Gastroesophageal sphincter (tissue), 4 donors: Measurements from ENCODE around the gene EVA1A. TPM values are rescaled to one million over a fixed set of nuclear protein-coding genes. Genes with fewer than 3 reads are reported as not detected.

Experiments used
- ATAC-seq: fragments of 150-250 bp; one replicate; pipeline ENCODE4 v1.9.1; 2016; ENCODE audit warnings: mild to moderate bottlenecking, moderate library complexity
- H3K27ac ChIP-seq, 4 donors: fragments of 200-600 bp; sonication (generic) in 3 of 4; 1 replicate in 3 of 4; 2 replicates in 1 of 4; pipeline ENCODE4 v1.5.1; 2016 to 2019
- H3K27me3 ChIP-seq: fragments of 200-600 bp; sonication (generic); one replicate; pipeline ENCODE4 v1.5.1; 2019
- H3K36me3 ChIP-seq, 2 donors: fragments of 200-600 bp; sonication (generic); one replicate each; pipeline ENCODE4 v1.5.1; 2019; ENCODE audit warnings: control low read depth in 1 of 2
- H3K4me1 ChIP-seq, 3 donors: fragments of 200-600 bp; sonication (generic); 1 replicate in 2 of 3; 2 replicates in 1 of 3; pipeline ENCODE4 v1.5.1; 2016 to 2019; ENCODE audit warnings: control low read depth in 2 of 3
- H3K4me3 ChIP-seq, 2 donors: fragments of 200-600 bp; sonication (generic); one replicate each; pipeline ENCODE4 v1.5.1; 2019; ENCODE audit warnings: mild to moderate bottlenecking in 1 of 2, moderate library complexity in 1 of 2
- H3K9me3 ChIP-seq, 3 donors: fragments of 200-600 bp; sonication (generic); one replicate each; pipeline ENCODE4 v1.5.1; 2017 to 2019; ENCODE audit warnings: control low read depth in 2 of 3
- CTCF ChIP-seq, 4 experiments: fragments of 200-600 bp in 2 of 4; fragments of 450-650 bp in 2 of 4; sonication (generic) in 1 of 4; IDR thresholded peaks; one replicate each; pipeline ENCODE4 v1.5.1; 2017 to 2019; ENCODE audit warnings: antibody characterized with exemption in 4 of 4, mild to moderate bottlenecking in 2 of 4, moderate library complexity in 2 of 4
- EP300 ChIP-seq: sonication (generic); formaldehyde crosslinking; IDR thresholded peaks from one replicate; pipeline ENCODE4 v1.6.1; 2017; ENCODE audit warnings: antibody characterized with exemption, mild to moderate bottlenecking
- POLR2A ChIP-seq, 2 donors: fragments of 450-650 bp; IDR thresholded peaks; one replicate each; pipeline ENCODE4 v1.6.1; 2017; ENCODE audit warnings: antibody characterized with exemption in 2 of 2, mild to moderate bottlenecking in 2 of 2, moderate library complexity in 1 of 2
- POLR2AphosphoS5 ChIP-seq: sonication (generic); formaldehyde crosslinking; IDR thresholded peaks from one replicate; pipeline ENCODE4 v1.6.1; 2017; ENCODE audit warnings: antibody characterized with exemption
- WGBS, 2 donors: methylation state at CpG; one replicate each; pipeline ENCODE4 v1.1.5; 2018; ENCODE audit warnings: low coverage in 1 of 2; 5-methylcytosine and 5-hydroxymethylcytosine counted together
- total RNA-seq, 4 donors: library from RNA; depleted of rRNA; stranded (reverse); fragments of >200 nt; gene quantifications; one replicate each; pipeline ENCODE4 v1.1.0, GENCODE V29; 2016

Gene EVA1A
- total RNA-seq, 4 donors from 2014 or later = 0.74 TPM; not detected in 3

GRCh38 chr2:75537658-75538057 lies 23.1 kb downstream of the EVA1A start:
- WGBS, 2 donors = 77 to 100% methylated on average over 1 to 2 of the region's 3 CpGs
- Histone ChIP-seq H3K4me3 (no peak overlapping the region), H3K4me1 (no peaks in the 10 kb centered on the region), H3K27me3 (no peaks in the 10 kb centered on the region), H3K36me3 (no peaks in the 10 kb centered on the region), H3K9me3 (peaks cover 0 to 5% (median 0%) of the 10 kb centered on the region in 3 donors), H3K27ac (no peak overlapping the region)
- TF ChIP-seq POLR2AphosphoS5 (no peak), POLR2A (IDR thresholded peaks at IDR 0.05) (no peak), EP300 (no peak), CTCF (IDR thresholded peaks at IDR 0.05) (no peak)
- ATAC-seq = no peak

GRCh38 chr2:75533135-75533534 lies 27.6 kb downstream of the EVA1A start:
- Histone ChIP-seq H3K36me3 (no peaks in the 10 kb centered on the region), H3K27me3 (no peaks in the 10 kb centered on the region), H3K4me1 (no peaks in the 10 kb centered on the region), H3K27ac (no peak overlapping the region), H3K9me3 (no peaks in the 10 kb centered on the region), H3K4me3 (no peak overlapping the region)
- TF ChIP-seq CTCF (IDR thresholded peaks at IDR 0.05) (no peak), POLR2A (IDR thresholded peaks at IDR 0.05) (no peak), EP300 (no peak), POLR2AphosphoS5 (no peak)
- ATAC-seq = no peak
- WGBS, 2 donors = 81 to 96% methylated on average over 3 of the region's 3 CpGs

- no peaks in the 10 kb centered on the region for H3K27me3 ChIP-seq
- H3K36me3 ChIP-seq = no peaks in the 10 kb centered on the region
- no peaks in the 10 kb centered on the region for H3K9me3 ChIP-seq
- no peak overlapping the region for H3K27ac ChIP-seq
- no peak for TF ChIP-seq POLR2A (IDR thresholded peaks at IDR 0.05)
- TF ChIP-seq EP300 = no peak
- no peak for TF ChIP-seq CTCF (IDR thresholded peaks at IDR 0.05)
- TF ChIP-seq POLR2AphosphoS5 = no peak
- no peak overlapping the region for H3K4me3 ChIP-seq
- 43 to 50% methylated on average over 1 of the region's 1 CpG for WGBS, 2 donors
- H3K4me1 ChIP-seq = no peaks in the 10 kb centered on the region
- no peak for ATAC-seq
Measured at GRCh38 chr2:75532488-75532887, 28.3 kb downstream of the EVA1A start.

GRCh38 chr2:75528221-75528977 lies 32.3 kb downstream of the EVA1A start:
- ATAC-seq = no peak
- WGBS, 2 donors = 83 to 100% methylated on average over 1 to 2 of the region's 5 CpGs
- TF ChIP-seq POLR2A (IDR thresholded peaks at IDR 0.05) (no peak), EP300 (no peak), CTCF (IDR thresholded peaks at IDR 0.05) (no peak), POLR2AphosphoS5 (no peak)
- Histone ChIP-seq H3K4me1 (no peaks in the 10 kb centered on the region), H3K9me3 (no peaks in the 10 kb centered on the region), H3K36me3 (no peaks in the 10 kb centered on the region), H3K27me3 (no peaks in the 10 kb centered on the region), H3K4me3 (no peak overlapping the region), H3K27ac (no peak overlapping the region)

GRCh38 chr2:75527676-75528075 lies 33.1 kb downstream of the EVA1A start:
- Histone ChIP-seq H3K27ac (no peak overlapping the region), H3K36me3 (no peaks in the 10 kb centered on the region), H3K4me1 (no peaks in the 10 kb centered on the region), H3K27me3 (no peaks in the 10 kb centered on the region), H3K4me3 (no peak overlapping the region), H3K9me3 (no peaks in the 10 kb centered on the region)
- no peak for ATAC-seq
- TF ChIP-seq POLR2A (IDR thresholded peaks at IDR 0.05) = no peak
- no peak for TF ChIP-seq CTCF (IDR thresholded peaks at IDR 0.05)
- no peak for TF ChIP-seq EP300
- TF ChIP-seq POLR2AphosphoS5 = no peak
- 78 to 80% methylated on average over 1 of the region's 1 CpG for WGBS, 2 donors
